Small intestine (tissue), 7 donors: ENCODE data around the gene OOSP4B. TPM values are rescaled to one million over a fixed set of nuclear protein-coding genes. Genes with fewer than 3 reads are reported as not detected.
"Not testable (repeated sequence)": the region's sequence is repeated elsewhere in the genome, so short reads cannot be mapped to it uniquely, and the experiment has no call there.

Experiments
- DNase-seq, 2 donors: peaks; one replicate each; pipeline versions ENCODE4 v3.0.0 to v3.0.0-alpha.2; 2013
- FAIRE-seq: peaks from 2 replicates; lab custom pipeline; 2012; peaks lifted over from hg19 to GRCh38; lab: Jason Lieb, UNC
- H3K27ac ChIP-seq, 3 donors: one replicate each; pipeline ENCODE4 v1.5.1; 2013; ENCODE audit warnings: low read length in 2 of 3, mild to moderate bottlenecking in 2 of 3, control low read depth in 1 of 3, inconsistent platforms in 1 of 3, low read depth in 1 of 3, moderate library complexity in 1 of 3
- H3K27me3 ChIP-seq, 3 donors: one replicate each; pipeline ENCODE4 v1.6.1; 2013; ENCODE audit warnings: low read length in 3 of 3, inconsistent platforms in 1 of 3; ENCODE audit not compliant: control insufficient read depth in 3 of 3, insufficient read depth in 3 of 3
- H3K36me3 ChIP-seq, 3 donors: one replicate each; pipeline ENCODE4 v1.6.1; 2013; ENCODE audit warnings: low read length in 3 of 3, inconsistent platforms in 1 of 3, low read depth in 1 of 3, mild to moderate bottlenecking in 1 of 3, moderate library complexity in 1 of 3; ENCODE audit not compliant: control insufficient read depth in 3 of 3, insufficient read depth in 2 of 3
- H3K4me1 ChIP-seq, 3 donors: one replicate each; pipeline ENCODE4 v1.6.1; 2013; ENCODE audit warnings: low read length in 2 of 3, inconsistent platforms in 1 of 3, low read depth in 1 of 3, mild to moderate bottlenecking in 1 of 3, moderate library complexity in 1 of 3; ENCODE audit not compliant: control insufficient read depth in 3 of 3, insufficient read depth in 2 of 3
- H3K4me3 ChIP-seq, 3 donors: one replicate each; pipeline ENCODE4 v1.5.1; 2013; ENCODE audit warnings: low read length in 3 of 3, control low read depth in 1 of 3, inconsistent platforms in 1 of 3, low read depth in 1 of 3, mild to moderate bottlenecking in 1 of 3, moderate library complexity in 1 of 3
- H3K9me3 ChIP-seq, 2 donors: one replicate each; pipeline ENCODE4 v1.6.1; 2013; ENCODE audit warnings: low read depth in 1 of 2, low read length in 1 of 2; ENCODE audit not compliant: control insufficient read depth in 2 of 2, insufficient read depth in 1 of 2
- WGBS, 3 donors: extraction: QIAGEN DNeasy Blood & Tissue Kit; methylation state at CpG; one replicate each; pipeline ENCODE4 v1.1.7; 2013; 5-methylcytosine and 5-hydroxymethylcytosine counted together
- polyA plus RNA-seq, 4 donors: library from polyadenylated mRNA; stranded (reverse) in 3 of 4; unstranded in 1 of 4; fragments of 200-250 nt in 3 of 4; fragments of 120-200 nt in 1 of 4; gene quantifications; one replicate each; pipeline versions ENCODE4 v1.2.1 to v1.2.3, GENCODE V29; 2013
- donor health status: healthy with polysubstance abuse.
- donor health status: control.
- donor health status: control.
- donor health status: Bipolar disorder and iron deficiency.
- donor health status: healthy.

Gene OOSP4B
- polyA plus RNA-seq, 4 donors = not detected

GRCh38 chr11:60069450-60069849 is 52.5 kb downstream of the OOSP4B start:
- Histone ChIP-seq H3K9me3 (no peaks in the 10 kb centered on the region), H3K27ac (no peak overlapping the region), H3K36me3 (no peaks in the 10 kb centered on the region), H3K4me1 (no peaks in the 10 kb centered on the region), H3K4me3 (no peak overlapping the region), H3K27me3 (no peaks in the 10 kb centered on the region)
- WGBS, 3 donors = 64 to 82% (median 71%) methylated on average over 2 of the region's 2 CpGs
- FAIRE-seq (no peak), DNase-seq (no peak)

DNA sequence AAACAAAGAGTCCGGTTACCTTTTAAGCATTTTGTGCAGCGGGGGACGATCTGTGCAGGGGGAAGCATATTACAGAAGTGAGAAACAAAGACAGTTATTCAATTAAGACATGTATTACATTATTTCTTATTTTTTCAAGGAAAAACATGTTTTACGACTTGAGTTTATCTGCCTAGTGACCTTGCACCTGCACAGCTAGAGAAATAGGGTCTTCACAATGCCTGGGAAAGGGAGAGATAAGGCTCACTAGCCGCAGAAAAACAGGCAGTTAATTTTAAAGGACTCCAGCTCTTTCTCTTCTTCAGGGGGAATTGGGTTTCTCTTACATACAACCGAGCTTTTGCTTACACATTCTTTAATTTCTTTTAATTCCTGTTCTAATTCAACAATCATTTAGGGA is 54.7 kb downstream of the OOSP4B start:
- H3K36me3 ChIP-seq, H3K9me3 ChIP-seq, H3K27me3 ChIP-seq, H3K27ac ChIP-seq, DNase-seq, H3K4me1 ChIP-seq, H3K4me3 ChIP-seq, FAIRE-seq: not testable (repeated sequence)
- WGBS, 3 donors = 79 to 84% (median 80%) methylated on average over 6 of the region's 6 CpGs

DNA sequence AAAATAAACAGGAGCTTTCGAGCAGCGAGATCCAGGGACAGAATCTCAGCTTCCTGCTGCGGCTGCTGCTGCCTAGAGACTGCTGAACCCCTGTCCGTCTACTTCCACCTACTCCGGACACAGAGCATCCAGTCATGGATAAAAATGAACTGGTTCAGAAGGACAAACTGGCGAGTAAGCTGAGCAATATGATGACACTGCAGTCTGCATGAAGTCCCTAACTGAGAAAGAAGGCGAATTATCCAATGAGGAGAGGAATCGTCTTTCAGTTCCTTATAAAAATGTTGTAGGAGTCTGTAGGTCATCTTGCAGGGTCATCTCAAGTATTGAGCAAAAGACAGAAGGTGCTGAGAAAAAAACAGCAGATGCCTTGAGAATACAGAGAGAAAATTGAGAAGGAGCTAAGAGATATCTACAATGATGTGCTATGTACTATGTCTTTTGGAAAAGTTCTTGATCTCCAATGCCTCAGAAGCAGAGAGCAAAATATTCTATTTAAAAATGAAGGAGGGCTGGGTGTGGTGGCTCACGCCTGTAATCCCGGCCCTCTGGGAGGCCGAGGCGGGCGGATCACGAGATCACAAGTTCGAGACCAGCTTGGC is 60.3 kb downstream of the OOSP4B start:
- H3K27me3 ChIP-seq = no peaks in the 10 kb centered on the region
- 81 to 90% (median 82%) methylated on average over 15 of the region's 15 CpGs for WGBS, 3 donors
- H3K4me1 ChIP-seq = no peaks in the 10 kb centered on the region
- no peaks in the 10 kb centered on the region for H3K9me3 ChIP-seq
- DNase-seq (no peak), FAIRE-seq (no peak)
- no peaks in the 10 kb centered on the region for H3K36me3 ChIP-seq
- H3K27ac ChIP-seq = no peak overlapping the region
- H3K4me3 ChIP-seq = no peak overlapping the region

DNA sequence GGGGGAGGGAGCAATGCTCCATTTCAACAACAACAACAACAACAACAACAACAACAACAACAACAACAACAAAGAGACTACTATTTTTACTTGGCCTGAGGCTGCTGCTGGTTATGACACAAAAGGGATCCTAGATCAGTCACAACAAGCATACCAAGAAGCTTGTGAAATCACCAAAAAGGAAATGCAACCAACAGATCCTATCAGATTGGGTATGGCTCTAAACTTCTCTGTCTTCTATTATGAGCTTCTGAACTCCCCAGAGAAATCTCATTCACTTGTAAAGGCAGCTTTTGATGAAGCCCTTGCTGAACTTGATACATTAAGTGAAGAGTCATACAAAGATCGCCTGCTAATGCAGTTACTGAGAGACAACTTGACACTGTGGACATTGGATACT is 61.0 kb downstream of the OOSP4B start:
- DNase-seq (no peak), FAIRE-seq (no peak)
- H3K4me1 ChIP-seq = no peaks in the 10 kb centered on the region
- no peak overlapping the region for H3K27ac ChIP-seq
- WGBS, 3 donors = 90 to 97% (median 92%) methylated on average over 1 of the region's 1 CpG
- H3K4me3 ChIP-seq = no peak overlapping the region
- no peaks in the 10 kb centered on the region for H3K9me3 ChIP-seq
- H3K27me3 ChIP-seq = no peaks in the 10 kb centered on the region
- no peaks in the 10 kb centered on the region for H3K36me3 ChIP-seq

GRCh38 chr11:60078745-60079144 is 61.8 kb downstream of the OOSP4B start:
- no peaks in the 10 kb centered on the region for H3K4me1 ChIP-seq
- no peak overlapping the region for H3K4me3 ChIP-seq
- DNase-seq (no peak), FAIRE-seq (no peak)
- no peaks in the 10 kb centered on the region for H3K36me3 ChIP-seq
- 66 to 71% (median 71%) methylated on average over 4 of the region's 4 CpGs for WGBS, 3 donors
- no peak overlapping the region for H3K27ac ChIP-seq
- H3K9me3 ChIP-seq = no peaks in the 10 kb centered on the region
- no peaks in the 10 kb centered on the region for H3K27me3 ChIP-seq

- no peaks in the 10 kb centered on the region for H3K27me3 ChIP-seq
- H3K4me3 ChIP-seq = no peak overlapping the region
- no peak overlapping the region for H3K27ac ChIP-seq
- WGBS, 3 donors = 48 to 57% (median 52%) methylated on average over 3 of the region's 3 CpGs
- H3K36me3 ChIP-seq = no peaks in the 10 kb centered on the region
- H3K9me3 ChIP-seq = no peaks in the 10 kb centered on the region
- FAIRE-seq (no peak), DNase-seq (no peak)
- no peaks in the 10 kb centered on the region for H3K4me1 ChIP-seq
Measured at GRCh38 chr11:60080535-60080934, 63.6 kb downstream of the OOSP4B start.

Other genes starting within 250 kb of the OOSP4B start
- 100 to 1,000 TPM in 1 of 4 donors, 10 to 100 TPM in 3; 41.1 to 113 (median 58.6) TPM for gene MRPL16, start 206.4 kb upstream of the OOSP4B start, polyA plus RNA-seq
- 1 to 10 TPM in 1 of 4 donors, under 1 TPM in 1, not detected in 2; 0.13 to 2.1 TPM for gene CBLIF, start 171.7 kb upstream of the OOSP4B start, polyA plus RNA-seq
- gene TCN1, start 150.7 kb upstream of the OOSP4B start, polyA plus RNA-seq = 1 to 10 TPM in 1 of 4 donors, under 1 TPM in 1, not detected in 2; 0.03 to 1.9 TPM
- not detected for gene OOSP3, start 138.4 kb upstream of the OOSP4B start, polyA plus RNA-seq
- gene OOSP1, start 78.7 kb upstream of the OOSP4B start, polyA plus RNA-seq = not detected
- under 1 TPM in 1 of 4 donors, not detected in 3; 0.09 TPM for gene OOSP4A, start 53.1 kb upstream of the OOSP4B start, polyA plus RNA-seq
- not detected for gene OOSP2, start 23.2 kb downstream of the OOSP4B start, polyA plus RNA-seq
- gene MS4A3, start 39.5 kb downstream of the OOSP4B start, polyA plus RNA-seq = under 1 TPM in 1 of 4 donors, not detected in 3; 0.38 TPM
- gene MS4A2, start 71.5 kb downstream of the OOSP4B start, polyA plus RNA-seq = under 1 TPM in 3 of 4 donors, not detected in 1; 0.01 to 0.81 (median 0.45) TPM
- gene MS4A6A, start 165.9 kb downstream of the OOSP4B start, polyA plus RNA-seq = 10 to 100 TPM in 3 of 4 donors, 1 to 10 TPM in 1; 7.6 to 74.3 (median 59.4) TPM
- gene MS4A4E, start 226.0 kb downstream of the OOSP4B start, polyA plus RNA-seq = under 1 TPM in 2 of 4 donors, not detected in 2; 0.56 to 0.61 TPM